IPS DF 19.7 (cell line): ENCODE measurements around the gene VWC2L.

Experiments used
- DNase-seq: peaks from one replicate; pipeline ENCODE4 v3.0.0-alpha.2; 2013; ENCODE audit warnings: low read depth, low spot score

The VWC2L gene

DNA sequence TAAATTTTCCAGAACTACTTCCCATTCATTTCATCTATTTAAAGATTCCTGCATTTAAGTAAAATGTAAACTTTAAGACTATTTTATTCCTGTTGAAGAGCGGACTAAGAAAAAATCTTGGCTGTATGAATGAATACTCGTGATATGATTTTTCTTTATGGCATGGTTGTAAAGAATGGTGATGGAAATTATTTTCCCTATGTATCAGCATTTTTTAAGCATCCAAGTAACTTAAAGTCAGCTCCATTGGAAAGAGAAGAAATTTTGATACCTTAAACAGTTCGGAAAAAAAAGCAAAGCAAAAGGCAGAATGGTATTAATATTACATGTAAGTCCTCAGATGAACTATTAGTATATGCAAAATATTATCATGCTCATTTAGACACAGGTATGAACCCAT is 58.9 kb downstream of the VWC2L start:
- no peak for DNase-seq

DNA sequence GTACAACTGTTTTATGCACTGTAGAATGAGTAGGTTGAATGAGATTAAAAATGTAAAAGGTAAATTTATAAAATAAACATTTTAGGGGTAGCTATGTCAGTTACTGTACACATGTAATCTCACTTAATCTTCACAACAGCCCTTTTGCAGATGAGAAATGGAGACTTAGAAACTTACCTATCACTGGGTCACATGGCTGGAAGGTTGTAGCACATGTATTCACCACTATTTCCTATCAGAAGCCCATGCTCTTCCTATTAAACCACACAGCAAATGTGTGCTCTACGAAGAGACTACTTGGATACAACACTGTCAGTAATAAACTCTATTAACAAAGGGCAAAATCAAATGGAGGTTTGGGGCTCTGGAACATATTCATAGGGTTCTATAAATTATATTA is 60.5 kb downstream of the VWC2L start:
- no peak for DNase-seq

GRCh38 chr2:214471990-214472389 is 61.1 kb downstream of the VWC2L start:
- DNase-seq, result no peak

- DNase-seq, result no peak
Measured at GRCh38 chr2:214477305-214477704, 66.5 kb downstream of the VWC2L start.

DNA sequence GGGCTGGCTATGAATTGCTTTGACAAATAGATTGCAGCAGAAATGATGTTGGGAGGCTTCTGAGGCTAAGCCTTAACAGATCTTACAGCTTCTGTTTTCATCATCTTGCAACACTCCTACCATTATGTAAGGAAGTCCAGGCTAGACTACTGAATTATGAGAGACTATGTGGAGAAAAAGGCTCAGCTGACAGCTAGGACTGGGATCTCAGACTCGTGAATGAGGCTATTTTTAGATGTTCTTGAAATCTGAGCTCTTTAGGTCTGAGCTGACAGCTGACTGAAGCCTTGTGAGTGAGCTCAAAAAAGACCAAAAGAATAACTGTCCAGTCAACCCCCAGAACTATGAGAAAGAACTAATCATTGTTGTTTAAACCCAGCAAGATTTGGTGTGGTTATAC is 70.3 kb downstream of the VWC2L start:
- DNase-seq, result no peak

DNA sequence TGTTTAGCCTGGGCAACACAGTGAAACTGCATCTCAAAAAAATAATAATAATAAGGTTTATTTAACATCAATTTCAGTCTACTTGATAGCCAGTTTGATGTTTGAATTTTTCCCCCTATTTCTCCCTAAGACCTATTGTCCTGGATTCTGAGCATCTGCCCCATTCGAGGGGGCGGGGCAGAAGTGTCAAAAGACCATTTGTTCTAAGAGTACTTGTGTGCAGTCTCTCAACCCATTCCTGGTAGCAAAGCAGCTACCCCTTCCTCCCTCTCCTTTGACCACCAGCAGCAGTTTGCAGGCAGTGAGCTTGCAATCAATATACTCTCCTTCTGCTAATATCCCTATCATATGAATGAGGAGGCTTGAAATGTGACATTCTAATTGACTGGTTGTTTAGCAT is 71.9 kb downstream of the VWC2L start:
- DNase-seq, result no peak

GRCh38 chr2:214484239-214484638 is 73.4 kb downstream of the VWC2L start:
- no peak for DNase-seq

DNA sequence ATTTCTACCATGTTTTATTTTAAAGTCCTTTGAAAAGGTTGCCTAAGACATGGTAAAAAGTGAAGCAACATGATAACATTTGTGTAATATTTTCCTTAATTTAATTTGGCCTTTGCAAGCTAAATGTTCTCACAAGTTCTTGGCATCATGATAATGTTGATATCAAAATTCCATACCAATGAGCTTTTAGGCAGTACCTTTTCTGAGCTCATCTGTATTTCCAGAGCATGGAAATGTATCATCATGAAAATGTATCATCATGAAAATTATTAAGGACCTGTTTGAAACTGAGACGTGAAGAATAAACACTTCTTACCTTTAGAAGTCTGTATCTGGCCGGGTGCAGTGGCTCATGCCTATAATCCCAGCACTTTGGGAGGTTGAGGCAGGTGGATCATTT is 73.8 kb downstream of the VWC2L start:
- no peak for DNase-seq

- DNase-seq, result no peak
Measured at GRCh38 chr2:214489181-214489580, 78.3 kb downstream of the VWC2L start.

- no peak for DNase-seq
Measured at GRCh38 chr2:214489702-214490101, 78.8 kb downstream of the VWC2L start.

DNA sequence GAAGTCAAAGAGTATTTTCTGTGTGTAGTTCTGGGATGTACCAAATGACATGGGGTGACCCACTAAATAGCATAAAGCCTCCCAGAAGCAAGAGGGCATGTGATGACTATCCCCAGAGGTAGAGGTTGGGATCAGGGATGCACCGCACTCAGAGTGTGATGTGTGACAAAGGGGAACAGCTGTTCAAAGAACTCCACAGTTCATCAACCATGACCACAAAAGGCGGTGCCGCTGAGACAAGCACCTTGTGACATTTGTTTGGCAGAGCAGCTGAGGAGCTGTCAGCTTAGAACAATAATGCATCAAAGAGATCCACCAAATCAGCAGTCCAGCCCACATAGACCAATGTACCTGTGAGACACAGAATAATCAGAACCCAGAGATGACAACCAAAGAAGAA is 81.3 kb downstream of the VWC2L start:
- DNase-seq, result no peak

DNA sequence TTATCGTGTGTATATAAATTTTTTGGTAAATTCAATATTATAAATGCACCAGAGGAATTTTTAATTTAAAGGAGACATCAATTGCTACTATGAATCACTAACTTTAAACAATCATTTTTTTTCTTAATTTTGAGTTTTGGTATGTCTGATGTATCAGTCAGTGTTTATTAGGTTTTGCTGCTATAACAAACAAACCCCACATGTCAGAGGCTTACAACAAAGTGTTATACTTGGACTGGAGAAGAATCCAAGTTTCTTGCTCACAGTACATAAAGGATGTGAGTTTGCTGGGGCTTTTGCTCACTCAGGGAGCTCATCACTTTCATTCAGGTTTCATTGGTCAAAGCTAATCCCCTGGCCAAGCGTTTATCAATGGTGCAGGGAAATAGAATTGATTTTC is 81.8 kb downstream of the VWC2L start:
- DNase-seq, result no peak

DNA sequence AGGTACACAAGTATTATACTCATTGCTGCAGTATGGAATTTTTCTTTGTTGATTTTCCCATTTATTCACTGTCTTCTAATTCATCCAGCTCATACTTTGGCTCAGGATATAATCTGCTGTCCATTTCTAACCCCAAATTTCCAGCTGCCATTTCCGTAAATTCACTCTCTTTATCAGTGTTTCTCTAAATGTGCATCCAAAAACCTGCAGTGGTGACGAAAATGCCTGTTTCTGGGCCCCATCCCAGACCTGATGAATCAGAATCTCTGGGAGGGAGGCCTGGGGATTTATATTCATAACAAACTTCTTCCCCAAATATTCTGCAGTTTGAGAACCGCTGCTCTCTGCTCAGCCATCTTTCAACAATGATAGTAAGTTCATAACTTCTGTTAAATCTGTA is 86.6 kb downstream of the VWC2L start:
- DNase-seq, result no peak

- DNase-seq, result no peak
Measured at GRCh38 chr2:214503568-214503967, 92.7 kb downstream of the VWC2L start.

DNA sequence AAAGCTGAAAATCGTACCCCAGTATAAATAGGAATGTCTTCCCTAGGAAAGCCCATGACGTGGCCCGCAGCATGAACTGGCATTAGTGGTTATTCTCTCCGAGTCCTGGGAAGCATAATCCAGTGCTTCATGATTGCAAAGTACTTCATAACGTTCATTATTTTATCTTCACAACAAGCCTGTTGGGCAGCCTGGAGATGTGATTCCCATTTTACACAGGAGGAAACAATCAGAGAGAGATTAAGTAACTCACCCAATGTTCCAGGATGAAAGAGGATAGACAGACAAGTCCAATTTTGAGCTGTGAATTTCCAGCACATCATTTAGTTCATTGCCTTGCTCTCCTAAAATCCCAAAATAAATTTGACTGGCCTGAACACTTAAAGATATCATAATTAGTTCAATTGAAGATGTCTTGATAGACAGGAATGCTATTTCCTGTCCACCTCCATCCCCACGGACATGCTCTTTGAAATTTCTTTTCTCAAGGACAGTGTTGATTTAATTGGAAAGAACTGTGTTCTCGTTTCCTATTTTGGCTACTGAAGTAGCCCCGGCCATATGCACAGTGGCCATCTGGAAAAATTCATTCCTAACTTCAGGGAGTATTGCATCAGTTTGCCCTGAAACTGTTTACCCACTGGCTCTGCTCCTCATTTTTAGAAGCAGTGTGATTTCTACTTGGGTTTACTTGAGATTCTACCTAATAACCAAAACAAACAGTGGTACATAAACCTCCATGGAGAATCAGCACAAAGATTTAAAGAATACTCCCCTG is 93.9 kb downstream of the VWC2L start:
- DNase-seq, result no peak

DNA sequence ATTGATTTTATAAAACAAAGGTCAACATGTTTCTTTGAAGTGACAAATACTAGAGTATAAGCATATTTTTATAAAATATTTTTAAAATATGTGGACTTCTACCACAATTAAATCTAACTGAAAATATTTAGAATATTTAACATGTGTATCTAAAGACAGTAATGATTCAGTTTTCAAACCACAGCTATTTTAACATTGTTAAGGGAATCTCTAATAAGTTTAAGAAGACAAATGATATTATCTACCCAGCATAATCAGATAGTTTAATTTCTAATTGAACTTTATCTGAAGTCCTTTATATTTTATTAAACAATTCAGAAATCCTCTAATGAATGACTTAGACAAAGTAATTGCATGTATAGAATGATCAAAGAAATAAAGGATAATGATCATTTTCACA is 96.2 kb downstream of the VWC2L start:
- DNase-seq, result no peak

- no peak for DNase-seq
Measured at GRCh38 chr2:214514704-214515103, 103.8 kb downstream of the VWC2L start.

DNA sequence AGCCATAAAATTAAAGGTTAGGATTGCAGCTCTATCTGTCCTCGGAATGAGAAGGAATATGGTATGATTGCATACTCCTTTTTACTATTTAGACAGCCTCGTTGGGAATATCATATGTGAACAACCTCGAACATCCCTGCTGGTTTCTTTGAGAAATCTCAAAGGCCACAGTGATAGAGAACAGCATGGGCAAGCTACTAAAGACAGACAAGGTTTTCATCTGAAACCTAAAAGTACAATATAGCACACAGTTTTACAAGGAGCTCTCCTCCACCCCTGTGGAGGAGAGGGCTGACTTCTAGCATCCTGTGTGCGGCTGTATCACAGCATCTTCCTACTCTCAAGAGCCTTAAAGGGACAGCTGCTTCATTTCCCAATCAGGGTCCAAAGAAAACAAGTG is 104.3 kb downstream of the VWC2L start:
- no peak for DNase-seq

GRCh38 chr2:214519258-214519818 is 108.5 kb downstream of the VWC2L start:
- DNase-seq, result no peak

- no peak for DNase-seq
Measured at GRCh38 chr2:214529021-214529420, 118.2 kb downstream of the VWC2L start.

DNA sequence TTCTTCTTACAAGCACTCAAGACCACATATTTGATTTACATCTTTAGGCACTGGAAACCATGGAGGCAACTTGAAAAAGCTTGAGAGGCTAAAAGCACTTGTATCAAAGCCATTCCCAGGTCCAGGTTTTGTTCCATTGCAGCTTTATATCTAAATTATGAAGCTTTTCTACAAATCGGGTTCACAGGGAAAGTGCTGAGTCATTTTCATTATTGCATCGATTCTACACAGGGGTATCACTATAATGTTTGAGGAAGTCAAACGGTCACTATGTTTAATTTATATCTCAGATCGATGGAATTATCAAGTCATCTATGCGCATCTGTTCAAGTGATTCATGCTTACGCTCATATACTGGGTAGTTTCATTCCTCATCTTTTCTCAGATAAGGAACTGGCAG is 118.7 kb downstream of the VWC2L start:
- DNase-seq, result no peak

DNA sequence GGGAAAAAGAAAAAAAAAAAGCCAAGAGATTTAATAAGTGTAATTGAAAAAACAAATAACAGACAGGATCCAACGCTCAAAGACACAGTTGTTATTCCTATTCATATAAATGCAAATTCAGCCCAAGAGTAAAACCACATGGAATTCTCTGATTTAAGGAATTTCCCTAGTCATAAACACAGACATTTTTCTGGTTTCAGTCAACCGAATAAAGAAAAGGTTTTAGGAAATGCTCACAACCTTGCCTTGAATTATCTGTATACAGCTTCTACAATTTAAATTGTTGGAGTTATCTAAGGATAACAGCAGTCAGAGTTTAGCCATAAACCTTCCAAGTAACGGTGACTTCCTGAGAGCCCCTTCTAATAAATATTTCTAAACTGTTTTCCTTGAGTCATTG is 122.7 kb downstream of the VWC2L start:
- DNase-seq, result no peak

- no peak for DNase-seq
Measured at GRCh38 chr2:214536625-214537024, 125.8 kb downstream of the VWC2L start.

DNA sequence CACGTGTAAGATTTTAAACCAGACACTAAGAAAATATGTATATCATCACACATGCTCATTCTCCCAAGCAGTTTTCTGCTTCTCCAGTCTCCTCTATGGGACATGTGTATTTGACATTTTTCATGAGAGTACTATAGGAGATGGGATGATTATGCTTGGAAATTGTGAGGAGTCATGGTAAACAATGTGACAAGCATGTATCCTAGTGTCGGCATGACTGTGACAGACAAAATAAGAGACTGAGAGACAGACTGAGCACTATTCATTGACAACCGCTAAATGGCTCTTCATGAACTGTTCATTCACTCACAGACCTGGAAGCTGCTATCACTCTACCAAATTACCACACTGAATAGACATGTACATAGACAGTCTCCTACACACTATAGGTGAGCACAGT is 127.1 kb downstream of the VWC2L start:
- DNase-seq, result no peak
